Loucy (cell line): ENCODE data around the gene BTRC.
"Not testable (repeated sequence)": the region's sequence is repeated elsewhere in the genome, so short reads cannot be mapped to it uniquely, and the experiment has no call there.

Source experiments
- H2AFZ ChIP-seq: fragments of 200-600 bp; sonication (generic); 2 replicates; pipeline ENCODE4 v1.6.0; 2016; ENCODE audit warnings: antibody characterized with exemption, mild to moderate bottlenecking, low read length, moderate library complexity
- H3F3A ChIP-seq: fragments of 200-600 bp; 2 replicates; pipeline ENCODE4 v1.6.0; 2016; ENCODE audit warnings: antibody characterized with exemption, low read depth, mild to moderate bottlenecking
- H3K27me3 ChIP-seq: fragments of 200-600 bp; sonication (generic); 2 replicates; pipeline ENCODE4 v1.6.1; 2014; ENCODE audit warnings: low read length, mild to moderate bottlenecking; ENCODE audit not compliant: insufficient read depth, poor library complexity, severe bottlenecking
- H3K36me3 ChIP-seq: fragments of 200-600 bp; sonication (generic); 2 replicates; pipeline ENCODE4 v1.6.1; 2016; ENCODE audit warnings: low read length; ENCODE audit not compliant: insufficient read depth
- H3K4me1 ChIP-seq: fragments of 200-600 bp; sonication (generic); 2 replicates; pipeline ENCODE4 v1.5.1; 2014; ENCODE audit warnings: low read length, mild to moderate bottlenecking; ENCODE audit not compliant: insufficient read depth, poor library complexity, severe bottlenecking
- H3K4me2 ChIP-seq: fragments of 200-600 bp; sonication (generic); 2 replicates; pipeline ENCODE4 v1.6.0; 2014; ENCODE audit warnings: antibody characterized with exemption, low read length, low read depth, mild to moderate bottlenecking; ENCODE audit not compliant: poor library complexity, severe bottlenecking
- H3K4me3 ChIP-seq: fragments of 200-600 bp; sonication (generic); 2 replicates; pipeline ENCODE4 v1.5.1; 2014; ENCODE audit warnings: low read length, mild to moderate bottlenecking, mixed read lengths; ENCODE audit not compliant: poor library complexity, severe bottlenecking
- H3K79me2 ChIP-seq: fragments of 200-600 bp; sonication (generic); 2 replicates; pipeline ENCODE4 v1.6.1; 2014; ENCODE audit warnings: low read length; ENCODE audit not compliant: insufficient read depth
- H3K9ac ChIP-seq: fragments of 200-600 bp; sonication (generic); 2 replicates; pipeline ENCODE4 v1.6.0; 2014; ENCODE audit warnings: mild to moderate bottlenecking, low read depth, low read length, moderate library complexity; ENCODE audit not compliant: poor library complexity, severe bottlenecking
- H3K9me2 ChIP-seq: fragments of 200-600 bp; sonication (generic); replicated peaks from 2 replicates; pipeline ENCODE4 v1.6.1; 2016; ENCODE audit warnings: low read depth, low read length, mixed read lengths
- H3K9me3 ChIP-seq: fragments of 200-600 bp; sonication (generic); 2 replicates; pipeline ENCODE4 v1.6.1; 2014; ENCODE audit warnings: mild to moderate bottlenecking, antibody characterized with exemption, low read length, low read depth; ENCODE audit not compliant: insufficient read depth
- H4K20me1 ChIP-seq: fragments of 200-600 bp; sonication (generic); 2 replicates; pipeline ENCODE4 v1.6.0; 2014; ENCODE audit warnings: antibody characterized with exemption, low read length, mild to moderate bottlenecking; ENCODE audit not compliant: insufficient read depth, poor library complexity, severe bottlenecking
- CTCF ChIP-seq: fragments of 200-600 bp; sonication (generic); conservative IDR thresholded peaks from 2 replicates; pipeline ENCODE4 v1.5.1; 2014; ENCODE audit warnings: mild to moderate bottlenecking, antibody characterized with exemption, low read length
- EZH2phosphoT487 ChIP-seq: fragments of 200-600 bp; IDR thresholded peaks from 2 replicates; pipeline ENCODE4 v1.6.1; 2018; ENCODE audit warnings: antibody characterized with exemption, mild to moderate bottlenecking, moderate library complexity, borderline replicate concordance

BTRC gene

GRCh38 chr10:101385866-101386658 lies 32.1 kb downstream of the BTRC start:
- Histone ChIP-seq H3K9me3 (no peaks in the 10 kb centered on the region), H2AFZ (no peak overlapping the region), H3K4me1 (no peaks in the 10 kb centered on the region), H3K36me3 (no peaks in the 10 kb centered on the region), H3K4me3 (no peak overlapping the region), H4K20me1 (no peaks in the 10 kb centered on the region), H3K9me2 (no peaks in the 10 kb centered on the region), H3K9ac (no peak overlapping the region), H3K4me2 (no peak overlapping the region), H3K27me3 (no peaks in the 10 kb centered on the region), H3F3A (no peaks in the 10 kb centered on the region), H3K79me2 (peaks cover 19% of the 10 kb centered on the region)
- no peak for TF ChIP-seq EZH2phosphoT487
- no peak for TF ChIP-seq CTCF

GRCh38 chr10:101386659-101387259 lies 32.8 kb downstream of the BTRC start:
- TF ChIP-seq CTCF (no peak), EZH2phosphoT487 (no peak)
- no peaks in the 10 kb centered on the region for H3F3A ChIP-seq
- H3K9me3 ChIP-seq, result no peaks in the 10 kb centered on the region
- H3K27me3 ChIP-seq, result no peaks in the 10 kb centered on the region
- no peak overlapping the region for H3K4me2 ChIP-seq
- peaks cover 19% of the 10 kb centered on the region for H3K79me2 ChIP-seq
- H3K4me3 ChIP-seq, result no peak overlapping the region
- no peaks in the 10 kb centered on the region for H3K4me1 ChIP-seq
- no peak overlapping the region for H2AFZ ChIP-seq
- H4K20me1 ChIP-seq, result no peaks in the 10 kb centered on the region
- H3K9ac ChIP-seq, result no peak overlapping the region
- no peaks in the 10 kb centered on the region for H3K36me3 ChIP-seq
- no peaks in the 10 kb centered on the region for H3K9me2 ChIP-seq

GRCh38 chr10:101388676-101389276 lies 34.8 kb downstream of the BTRC start:
- H4K20me1 ChIP-seq, result no peaks in the 10 kb centered on the region

GRCh38 chr10:101389532-101389931 lies 35.6 kb downstream of the BTRC start:
- not testable (repeated sequence) for H3K36me3 ChIP-seq, H2AFZ ChIP-seq, H4K20me1 ChIP-seq, H3K4me2 ChIP-seq, H3K9me2 ChIP-seq, H3K79me2 ChIP-seq, H3K4me3 ChIP-seq, H3K9ac ChIP-seq, H3K9me3 ChIP-seq, H3K4me1 ChIP-seq, H3F3A ChIP-seq, H3K27me3 ChIP-seq

More at GRCh38 chr10:101388676-101389276, 34.8 kb downstream of the BTRC start:
- H3F3A ChIP-seq, result no peaks in the 10 kb centered on the region
- no peaks in the 10 kb centered on the region for H3K9me3 ChIP-seq
- no peaks in the 10 kb centered on the region for H3K36me3 ChIP-seq
- no peaks in the 10 kb centered on the region for H3K27me3 ChIP-seq
- no peak overlapping the region for H3K4me3 ChIP-seq
- TF ChIP-seq CTCF (no peak), EZH2phosphoT487 (no peak)
- H3K9me2 ChIP-seq, result no peaks in the 10 kb centered on the region
- no peaks in the 10 kb centered on the region for H3K4me1 ChIP-seq
- no peak overlapping the region for H3K9ac ChIP-seq
- H2AFZ ChIP-seq, result no peak overlapping the region
- peaks cover 14% of the 10 kb centered on the region; the same call in 1 of the 2 replicates for H3K79me2 ChIP-seq
- H3K4me2 ChIP-seq, result no peak overlapping the region
